SK-N-SH (cell line): ENCODE data around the gene AGAP1.

ENCODE experiments used
- EP300 ChIP-seq, 2 experiments: IDR thresholded peaks; 2 replicates each; pipeline versions ENCODE4 v1.4.0 to v1.6.1; 2012; ENCODE audit warnings: borderline replicate concordance in 1 of 2, low read depth in 1 of 2, low read length in 1 of 2
- JUND ChIP-seq: IDR thresholded peaks from 2 replicates; pipeline ENCODE4 v1.4.0; 2012
- RAD21 ChIP-seq: IDR thresholded peaks from 2 replicates; pipeline ENCODE4 v1.6.1; 2012; ENCODE audit warnings: mild to moderate bottlenecking, low read length
- RXRA ChIP-seq: IDR thresholded peaks from 2 replicates; pipeline ENCODE4 v1.4.0; 2012; ENCODE audit warnings: low read depth, mild to moderate bottlenecking, borderline replicate concordance
- SIN3A ChIP-seq: IDR thresholded peaks from 2 replicates; pipeline ENCODE4 v1.6.1; 2012; ENCODE audit warnings: low read depth, mild to moderate bottlenecking, low read length, moderate library complexity, borderline replicate concordance
- TEAD4 ChIP-seq: IDR thresholded peaks from 2 replicates; pipeline ENCODE4 v1.4.0; 2012; ENCODE audit warnings: mild to moderate bottlenecking, borderline replicate concordance; ENCODE audit not compliant: insufficient read depth
- TF ChIP-seq, protein P1 (sequence below): fragments of 200-600 bp; sonication (generic); IDR thresholded peaks from 2 replicates; pipeline ENCODE4 v1.6.1; 2017; ENCODE audit warnings: antibody characterized with exemption, mild to moderate bottlenecking, moderate library complexity
- TF ChIP-seq, protein P2 (sequence below): IDR thresholded peaks from 2 replicates; pipeline ENCODE4 v1.6.1; 2012; ENCODE audit warnings: mild to moderate bottlenecking, low read depth, low read length, moderate library complexity
- TF ChIP-seq, protein P3 (sequence below): IDR thresholded peaks from 2 replicates; pipeline ENCODE4 v1.4.0; 2012; ENCODE audit warnings: low read depth

DNA sequence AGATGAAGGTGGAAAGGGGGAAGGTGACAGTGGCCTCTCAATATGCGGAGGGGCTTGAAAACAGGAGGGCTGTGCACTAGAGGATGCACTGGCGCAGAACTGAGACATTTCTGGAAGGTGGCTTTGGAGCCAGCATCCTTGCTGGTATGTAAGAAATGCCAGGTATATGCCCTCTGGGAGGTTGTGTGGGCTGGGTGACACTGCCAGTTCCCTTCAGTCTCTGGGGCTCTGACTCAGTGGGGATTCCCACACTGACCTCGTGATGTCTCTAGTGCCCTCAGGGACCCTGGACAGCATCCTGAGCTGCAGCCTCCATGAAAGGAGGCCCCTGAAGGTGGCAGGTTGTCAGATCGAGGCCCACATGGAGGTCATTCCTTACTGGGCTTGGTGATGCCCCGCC is 74.0 kb downstream of the AGAP1 start:
- TF ChIP-seq EP300 (IDR thresholded peaks at IDR 0.05; ENCODE audit: borderline replicate concordance in 1 of 2, low read depth in 1 of 2, low read length in 1 of 2) (no peak), RXRA (no peak), JUND (no peak), TEAD4 (no peak), SIN3A (no peak), RAD21 (no peak)
- TF ChIP-seq, protein P1, sequence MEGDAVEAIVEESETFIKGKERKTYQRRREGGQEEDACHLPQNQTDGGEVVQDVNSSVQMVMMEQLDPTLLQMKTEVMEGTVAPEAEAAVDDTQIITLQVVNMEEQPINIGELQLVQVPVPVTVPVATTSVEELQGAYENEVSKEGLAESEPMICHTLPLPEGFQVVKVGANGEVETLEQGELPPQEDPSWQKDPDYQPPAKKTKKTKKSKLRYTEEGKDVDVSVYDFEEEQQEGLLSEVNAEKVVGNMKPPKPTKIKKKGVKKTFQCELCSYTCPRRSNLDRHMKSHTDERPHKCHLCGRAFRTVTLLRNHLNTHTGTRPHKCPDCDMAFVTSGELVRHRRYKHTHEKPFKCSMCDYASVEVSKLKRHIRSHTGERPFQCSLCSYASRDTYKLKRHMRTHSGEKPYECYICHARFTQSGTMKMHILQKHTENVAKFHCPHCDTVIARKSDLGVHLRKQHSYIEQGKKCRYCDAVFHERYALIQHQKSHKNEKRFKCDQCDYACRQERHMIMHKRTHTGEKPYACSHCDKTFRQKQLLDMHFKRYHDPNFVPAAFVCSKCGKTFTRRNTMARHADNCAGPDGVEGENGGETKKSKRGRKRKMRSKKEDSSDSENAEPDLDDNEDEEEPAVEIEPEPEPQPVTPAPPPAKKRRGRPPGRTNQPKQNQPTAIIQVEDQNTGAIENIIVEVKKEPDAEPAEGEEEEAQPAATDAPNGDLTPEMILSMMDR, result no peak
- TF ChIP-seq, protein P2, sequence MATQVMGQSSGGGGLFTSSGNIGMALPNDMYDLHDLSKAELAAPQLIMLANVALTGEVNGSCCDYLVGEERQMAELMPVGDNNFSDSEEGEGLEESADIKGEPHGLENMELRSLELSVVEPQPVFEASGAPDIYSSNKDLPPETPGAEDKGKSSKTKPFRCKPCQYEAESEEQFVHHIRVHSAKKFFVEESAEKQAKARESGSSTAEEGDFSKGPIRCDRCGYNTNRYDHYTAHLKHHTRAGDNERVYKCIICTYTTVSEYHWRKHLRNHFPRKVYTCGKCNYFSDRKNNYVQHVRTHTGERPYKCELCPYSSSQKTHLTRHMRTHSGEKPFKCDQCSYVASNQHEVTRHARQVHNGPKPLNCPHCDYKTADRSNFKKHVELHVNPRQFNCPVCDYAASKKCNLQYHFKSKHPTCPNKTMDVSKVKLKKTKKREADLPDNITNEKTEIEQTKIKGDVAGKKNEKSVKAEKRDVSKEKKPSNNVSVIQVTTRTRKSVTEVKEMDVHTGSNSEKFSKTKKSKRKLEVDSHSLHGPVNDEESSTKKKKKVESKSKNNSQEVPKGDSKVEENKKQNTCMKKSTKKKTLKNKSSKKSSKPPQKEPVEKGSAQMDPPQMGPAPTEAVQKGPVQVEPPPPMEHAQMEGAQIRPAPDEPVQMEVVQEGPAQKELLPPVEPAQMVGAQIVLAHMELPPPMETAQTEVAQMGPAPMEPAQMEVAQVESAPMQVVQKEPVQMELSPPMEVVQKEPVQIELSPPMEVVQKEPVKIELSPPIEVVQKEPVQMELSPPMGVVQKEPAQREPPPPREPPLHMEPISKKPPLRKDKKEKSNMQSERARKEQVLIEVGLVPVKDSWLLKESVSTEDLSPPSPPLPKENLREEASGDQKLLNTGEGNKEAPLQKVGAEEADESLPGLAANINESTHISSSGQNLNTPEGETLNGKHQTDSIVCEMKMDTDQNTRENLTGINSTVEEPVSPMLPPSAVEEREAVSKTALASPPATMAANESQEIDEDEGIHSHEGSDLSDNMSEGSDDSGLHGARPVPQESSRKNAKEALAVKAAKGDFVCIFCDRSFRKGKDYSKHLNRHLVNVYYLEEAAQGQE, result no peak
- TF ChIP-seq, protein P3, sequence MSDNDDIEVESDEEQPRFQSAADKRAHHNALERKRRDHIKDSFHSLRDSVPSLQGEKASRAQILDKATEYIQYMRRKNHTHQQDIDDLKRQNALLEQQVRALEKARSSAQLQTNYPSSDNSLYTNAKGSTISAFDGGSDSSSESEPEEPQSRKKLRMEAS, result no peak
